Testis (tissue), 2 donors: ENCODE data around the gene FOXC2.

Experiments used
- POLR2A ChIP-seq: fragments of 450-650 bp; IDR thresholded peaks from one replicate; pipeline ENCODE4 v1.6.1; 2017; ENCODE audit warnings: antibody characterized with exemption, mild to moderate bottlenecking, moderate library complexity
- TF ChIP-seq, protein P1 (sequence below), 3 experiments: fragments of 450-650 bp in 2 of 3; fragments of 200-600 bp in 1 of 3; sonication (generic) in 1 of 3; IDR thresholded peaks; one replicate each; pipeline ENCODE4 v1.5.1; 2016 to 2019; ENCODE audit warnings: antibody characterized with exemption in 3 of 3, mild to moderate bottlenecking in 2 of 3, moderate library complexity in 1 of 3

GRCh38 chr16:86563469-86564345, 2.9 kb upstream of the FOXC2 start:
- TF ChIP-seq, protein P1, sequence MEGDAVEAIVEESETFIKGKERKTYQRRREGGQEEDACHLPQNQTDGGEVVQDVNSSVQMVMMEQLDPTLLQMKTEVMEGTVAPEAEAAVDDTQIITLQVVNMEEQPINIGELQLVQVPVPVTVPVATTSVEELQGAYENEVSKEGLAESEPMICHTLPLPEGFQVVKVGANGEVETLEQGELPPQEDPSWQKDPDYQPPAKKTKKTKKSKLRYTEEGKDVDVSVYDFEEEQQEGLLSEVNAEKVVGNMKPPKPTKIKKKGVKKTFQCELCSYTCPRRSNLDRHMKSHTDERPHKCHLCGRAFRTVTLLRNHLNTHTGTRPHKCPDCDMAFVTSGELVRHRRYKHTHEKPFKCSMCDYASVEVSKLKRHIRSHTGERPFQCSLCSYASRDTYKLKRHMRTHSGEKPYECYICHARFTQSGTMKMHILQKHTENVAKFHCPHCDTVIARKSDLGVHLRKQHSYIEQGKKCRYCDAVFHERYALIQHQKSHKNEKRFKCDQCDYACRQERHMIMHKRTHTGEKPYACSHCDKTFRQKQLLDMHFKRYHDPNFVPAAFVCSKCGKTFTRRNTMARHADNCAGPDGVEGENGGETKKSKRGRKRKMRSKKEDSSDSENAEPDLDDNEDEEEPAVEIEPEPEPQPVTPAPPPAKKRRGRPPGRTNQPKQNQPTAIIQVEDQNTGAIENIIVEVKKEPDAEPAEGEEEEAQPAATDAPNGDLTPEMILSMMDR (IDR thresholded peaks at IDR 0.05), result peak; percentile 99 to 100 (median 99)
- TF ChIP-seq POLR2A, result no peak
